GM19372 (cell line): Measurements from ENCODE around the gene LGALS9B.
"Not testable (repeated sequence)": the region's sequence is repeated elsewhere in the genome, so short reads cannot be mapped to it uniquely, and the experiment has no call there.

Experiments
- ATAC-seq: cut with Tn5 transposase; IDR thresholded peaks from one replicate; pipeline ENCODE4 v1.9.1; 2021; ENCODE audit warnings: mild to moderate bottlenecking, low read depth, moderate library complexity; ENCODE audit not compliant: unreplicated experiment

LGALS9B gene

GRCh38 chr17:20467447-20467846 is at the start of gene LGALS9B:
LGALS9B (minus strand) TSS chr17:20467539; CDS start chr17:20467470, 69 bp downstream.
- ATAC-seq, result peak; percentile 69

- ATAC-seq, result not testable (repeated sequence)
Observed at GRCh38 chr17:20516986-20517385, 49.6 kb upstream of the LGALS9B start.

- ATAC-seq, result not testable (repeated sequence)
Observed at GRCh38 chr17:20515099-20515498, 47.8 kb upstream of the LGALS9B start.

- not testable (repeated sequence) for ATAC-seq
Observed at GRCh38 chr17:20513539-20513938, 46.2 kb upstream of the LGALS9B start.

GRCh38 chr17:20512378-20512777 is 45.0 kb upstream of the LGALS9B start:
- not testable (repeated sequence) for ATAC-seq

- not testable (repeated sequence) for ATAC-seq
Observed at GRCh38 chr17:20511778-20512177, 44.4 kb upstream of the LGALS9B start.

GRCh38 chr17:20505333-20505732 is 38.0 kb upstream of the LGALS9B start:
- ATAC-seq, result not testable (repeated sequence)

- not testable (repeated sequence) for ATAC-seq
Observed at GRCh38 chr17:20504388-20505066, 37.2 kb upstream of the LGALS9B start.

- not testable (repeated sequence) for ATAC-seq
Observed at GRCh38 chr17:20501896-20502295, 34.6 kb upstream of the LGALS9B start.

- not testable (repeated sequence) for ATAC-seq
Observed at GRCh38 chr17:20500346-20500745, 33.0 kb upstream of the LGALS9B start.

- not testable (repeated sequence) for ATAC-seq
Observed at GRCh38 chr17:20495420-20495819, 28.1 kb upstream of the LGALS9B start.

GRCh38 chr17:20494735-20495134 is 27.4 kb upstream of the LGALS9B start:
- not testable (repeated sequence) for ATAC-seq

- ATAC-seq, result not testable (repeated sequence)
Observed at GRCh38 chr17:20494147-20494546, 26.8 kb upstream of the LGALS9B start.

- ATAC-seq, result not testable (repeated sequence)
Observed at GRCh38 chr17:20492971-20493370, 25.6 kb upstream of the LGALS9B start.

GRCh38 chr17:20492099-20492498 is 24.8 kb upstream of the LGALS9B start:
- not testable (repeated sequence) for ATAC-seq

GRCh38 chr17:20484930-20485329 is 17.6 kb upstream of the LGALS9B start:
- ATAC-seq, result not testable (repeated sequence)

GRCh38 chr17:20479889-20480591 is 12.7 kb upstream of the LGALS9B start:
- not testable (repeated sequence) for ATAC-seq

- not testable (repeated sequence) for ATAC-seq
Observed at GRCh38 chr17:20477398-20478071, 10.2 kb upstream of the LGALS9B start.

- not testable (repeated sequence) for ATAC-seq
Observed at GRCh38 chr17:20475137-20475831, 7.9 kb upstream of the LGALS9B start.

- not testable (repeated sequence) for ATAC-seq
Observed at GRCh38 chr17:20474081-20474480, 6.7 kb upstream of the LGALS9B start.
